ENCODE data around the gene RPL36.
"Not testable (repeated sequence)": the region's sequence is repeated elsewhere in the genome, so short reads cannot be mapped to it uniquely, and the experiment has no call there.

The RPL36 gene

GRCh38 chr19:5719961-5720790, 30.1 kb downstream of the RPL36 start, which contains the start of the genes CATSPERD and LONP1:
Gene CATSPERD, plus strand, starts transcription at chr19:5720637. Its CDS starts 101 bp downstream, at chr19:5720738.
Gene LONP1, minus strand, starts transcription at chr19:5720146. Its CDS starts 14 bp downstream, at chr19:5720132.
- DNase-seq = peak; percentile 95 to 99 (median 98)
- intact Hi-C loops (cut with DNase I) = loop anchor here (2.0 kb wide), 1 partner anchor 39 kb away; the partner anchor contains the start of genes HSD11B1L and MICOS13

- no peak for DNase-seq
- intact Hi-C loops (cut with DNase I) = no loop called here
Measured at GRCh38 chr19:5727453-5728050, 37.5 kb downstream of the RPL36 start.

GRCh38 chr19:5733172-5733571, 43.1 kb downstream of the RPL36 start:
- DNase-seq; intact Hi-C loops (cut with DNase I): not testable (repeated sequence)

- DNase-seq = no peak
- intact Hi-C loops (cut with DNase I) = no loop called here
Measured at GRCh38 chr19:5738423-5738822, 48.3 kb downstream of the RPL36 start.
